GM08714 (cell line): Measurements from ENCODE around the gene CCDC107.

Experiments used
- H3K4me3 ChIP-seq: fragments of 200-500 bp; sonication (Bioruptor generic); 2 replicates; pipeline ENCODE4 v1.5.1; 2014; ENCODE audit warnings: mild to moderate bottlenecking, low read length, inconsistent platforms
- ZNF274 ChIP-seq: IDR thresholded peaks from 2 replicates; pipeline ENCODE4 v1.6.1; 2012; ENCODE audit warnings: mild to moderate bottlenecking, low read depth, low read length

CCDC107 gene

GRCh38 chr9:35646533-35647265, 11.4 kb upstream of the CCDC107 start:
- H3K4me3 ChIP-seq = peak overlapping the region; percentile 75
- no peak for TF ChIP-seq ZNF274

- TF ChIP-seq ZNF274 = no peak
- H3K4me3 ChIP-seq = peak overlapping the region; percentile 27; the same call in 1 of the 2 replicates
Measured at GRCh38 chr9:35649431-35650340, 8.4 kb upstream of the CCDC107 start.

- no peak for TF ChIP-seq ZNF274
- H3K4me3 ChIP-seq = peak within 1 kb of the TSS; percentile 27; the same call in 1 of the 2 replicates
Measured at GRCh38 chr9:35650341-35651158, 7.5 kb upstream of the CCDC107 start, which contains the start of gene SIT1. TSS of gene SIT1 (minus strand) at chr9:35650931. CDS start at chr9:35650853, 78 bp downstream.

GRCh38 chr9:35651956-35652828, 5.9 kb upstream of the CCDC107 start:
- TF ChIP-seq ZNF274 = no peak
- H3K4me3 ChIP-seq = no peak overlapping the region

- TF ChIP-seq ZNF274 = no peak
- H3K4me3 ChIP-seq = no peak overlapping the region
Measured at GRCh38 chr9:35652829-35653209, 5.3 kb upstream of the CCDC107 start.

GRCh38 chr9:35653611-35654010, 4.5 kb upstream of the CCDC107 start:
- TF ChIP-seq ZNF274 = no peak

GRCh38 chr9:35656348-35656747, 1.7 kb upstream of the CCDC107 start:
- H3K4me3 ChIP-seq = no peak overlapping the region
- no peak for TF ChIP-seq ZNF274

More at GRCh38 chr9:35653611-35654010, 4.5 kb upstream of the CCDC107 start:
- H3K4me3 ChIP-seq = no peak overlapping the region

GRCh38 chr9:35656831-35657545, 1.1 kb upstream of the CCDC107 start:
- H3K4me3 ChIP-seq = peak overlapping the region; percentile 8; the same call in 1 of the 2 replicates
- no peak for TF ChIP-seq ZNF274

GRCh38 chr9:35657546-35658136, 451 bp upstream of the CCDC107 start, which contains the start of gene RMRP:
TSS of gene RMRP (minus strand) at chr9:35658019.
- peak within 1 kb of the TSS; percentile 79 for H3K4me3 ChIP-seq
- TF ChIP-seq ZNF274 = no peak

- H3K4me3 ChIP-seq = peak overlapping the region; percentile 79
- no peak for TF ChIP-seq ZNF274
Measured at GRCh38 chr9:35658968-35659220, 802 bp downstream of the CCDC107 start.

GRCh38 chr9:35659340-35659739, 1.2 kb downstream of the CCDC107 start:
- TF ChIP-seq ZNF274 = no peak
- H3K4me3 ChIP-seq = peak overlapping the region; percentile 79; the same call in 1 of the 2 replicates

- H3K4me3 ChIP-seq = no peak overlapping the region
- TF ChIP-seq ZNF274 = no peak
Measured at GRCh38 chr9:35660966-35661415, 2.9 kb downstream of the CCDC107 start.
